Measurements from ENCODE around the gene APOL3. TPM values are rescaled to one million over a fixed set of nuclear protein-coding genes. Genes with fewer than 3 reads are reported as not detected.
"Not testable (repeated sequence)": the region's sequence is repeated elsewhere in the genome, so short reads cannot be mapped to it uniquely, and the experiment has no call there.

Gene APOL3
- total RNA-seq, 1 donor from 2014 or later: 2.3 TPM

GRCh38 chr22:36103891-36104290, 56.7 kb downstream of the APOL3 start:
- no peaks in the 10 kb centered on the region for H3K27me3 ChIP-seq (ENCODE audit: insufficient read depth, low read length)

GRCh38 chr22:36102995-36103394, 57.6 kb downstream of the APOL3 start:
- FAIRE-seq (no peak), DNase-seq (ENCODE audit: low read depth) (no peak)
- H3K9me3 Mint-ChIP-seq (ENCODE audit: unreplicated experiment): no peaks in the 10 kb centered on the region
- H3K27me3 ChIP-seq (ENCODE audit: insufficient read depth, low read length): no peaks in the 10 kb centered on the region
- no peaks in the 10 kb centered on the region for H3K79me2 ChIP-seq (ENCODE audit: insufficient read depth, low read length)
- H2AFZ ChIP-seq (ENCODE audit: low read depth, low read length): no peak overlapping the region
- H3K4me2 ChIP-seq (ENCODE audit: low read length): no peak overlapping the region
- TF ChIP-seq EZH2 (IDR thresholded peaks at IDR 0.05; ENCODE audit: insufficient read depth, low read length) (no peak), CTCF (IDR thresholded peaks at IDR 0.05; ENCODE audit: insufficient read depth, low read depth, low read length) (no peak)
- H3K27ac Mint-ChIP-seq (ENCODE audit: unreplicated experiment): no peak overlapping the region
- no peaks in the 10 kb centered on the region for H4K20me1 ChIP-seq (ENCODE audit: insufficient read depth, low read length)
- H3K36me3 ChIP-seq (ENCODE audit: insufficient read depth, low read length): no peaks in the 10 kb centered on the region
- no peaks in the 10 kb centered on the region for H3K36me3 Mint-ChIP-seq (ENCODE audit: low read depth, unreplicated experiment)
- H3K9me3 ChIP-seq (ENCODE audit: insufficient read depth, low read depth, low read length): no peaks in the 10 kb centered on the region
- no peak overlapping the region for H3K4me3 Mint-ChIP-seq (ENCODE audit: unreplicated experiment)
- no peaks in the 10 kb centered on the region for H3K4me1 ChIP-seq (ENCODE audit: insufficient read depth, low read length)
- H3K4me3 ChIP-seq (ENCODE audit: insufficient read depth, low read depth, low read length): no peak overlapping the region
- no peak overlapping the region for H3K9ac ChIP-seq (ENCODE audit: low read length)
- H3K4me1 Mint-ChIP-seq (ENCODE audit: low read depth, unreplicated experiment): no peaks in the 10 kb centered on the region
- no peak overlapping the region for H3K27ac ChIP-seq (ENCODE audit: low read depth, low read length)
- peaks cover 11% of the 10 kb centered on the region for H3K27me3 Mint-ChIP-seq (ENCODE audit: low read depth, unreplicated experiment)

More at GRCh38 chr22:36103891-36104290, 56.7 kb downstream of the APOL3 start:
- no peaks in the 10 kb centered on the region for H3K4me1 Mint-ChIP-seq (ENCODE audit: low read depth, unreplicated experiment)
- no peak for FAIRE-seq
- no peaks in the 10 kb centered on the region for H3K9me3 Mint-ChIP-seq (ENCODE audit: unreplicated experiment)
- peaks cover 11% of the 10 kb centered on the region for H3K27me3 Mint-ChIP-seq (ENCODE audit: low read depth, unreplicated experiment)
- TF ChIP-seq CTCF (IDR thresholded peaks at IDR 0.05; ENCODE audit: insufficient read depth, low read depth, low read length) (no peak), EZH2 (IDR thresholded peaks at IDR 0.05; ENCODE audit: insufficient read depth, low read length) (no peak)
- H3K36me3 Mint-ChIP-seq (ENCODE audit: low read depth, unreplicated experiment): no peaks in the 10 kb centered on the region
- H3K79me2 ChIP-seq (ENCODE audit: insufficient read depth, low read length): no peaks in the 10 kb centered on the region
- H2AFZ ChIP-seq (ENCODE audit: low read depth, low read length): no peak overlapping the region
- H3K4me3 ChIP-seq (ENCODE audit: insufficient read depth, low read depth, low read length): no peak overlapping the region
- H3K36me3 ChIP-seq (ENCODE audit: insufficient read depth, low read length): no peaks in the 10 kb centered on the region
- H3K27ac ChIP-seq (ENCODE audit: low read depth, low read length): no peak overlapping the region
- no peaks in the 10 kb centered on the region for H3K9me3 ChIP-seq (ENCODE audit: insufficient read depth, low read depth, low read length)
- H3K4me2 ChIP-seq (ENCODE audit: low read length): no peak overlapping the region
- no peak overlapping the region for H3K4me3 Mint-ChIP-seq (ENCODE audit: unreplicated experiment)
- no peak for DNase-seq (ENCODE audit: low read depth)
- no peak overlapping the region for H3K9ac ChIP-seq (ENCODE audit: low read length)
- H3K4me1 ChIP-seq (ENCODE audit: insufficient read depth, low read length): no peaks in the 10 kb centered on the region
- H4K20me1 ChIP-seq (ENCODE audit: insufficient read depth, low read length): no peaks in the 10 kb centered on the region
- no peak overlapping the region for H3K27ac Mint-ChIP-seq (ENCODE audit: unreplicated experiment)

GRCh38 chr22:36101756-36102155, 58.8 kb downstream of the APOL3 start:
- no peak overlapping the region for H3K4me3 ChIP-seq (ENCODE audit: insufficient read depth, low read depth, low read length)
- no peak for TF ChIP-seq CTCF (IDR thresholded peaks at IDR 0.05; ENCODE audit: insufficient read depth, low read depth, low read length)
- no peak for TF ChIP-seq EZH2 (IDR thresholded peaks at IDR 0.05; ENCODE audit: insufficient read depth, low read length)
- H3K4me2 ChIP-seq (ENCODE audit: low read length): no peak overlapping the region
- Mint-ChIP-seq H3K4me1 (ENCODE audit: low read depth, unreplicated experiment) (no peaks in the 10 kb centered on the region), H3K27me3 (ENCODE audit: low read depth, unreplicated experiment) (peaks cover 9% of the 10 kb centered on the region), H3K36me3 (ENCODE audit: low read depth, unreplicated experiment) (no peaks in the 10 kb centered on the region), H3K4me3 (ENCODE audit: unreplicated experiment) (no peak overlapping the region), H3K27ac (ENCODE audit: unreplicated experiment) (no peak overlapping the region), H3K9me3 (ENCODE audit: unreplicated experiment) (no peaks in the 10 kb centered on the region)
- H2AFZ ChIP-seq (ENCODE audit: low read depth, low read length): no peak overlapping the region
- no peak for FAIRE-seq
- no peak overlapping the region for H3K9ac ChIP-seq (ENCODE audit: low read length)
- no peaks in the 10 kb centered on the region for H3K9me3 ChIP-seq (ENCODE audit: insufficient read depth, low read depth, low read length)
- H4K20me1 ChIP-seq (ENCODE audit: insufficient read depth, low read length): no peaks in the 10 kb centered on the region
- no peaks in the 10 kb centered on the region for H3K27me3 ChIP-seq (ENCODE audit: insufficient read depth, low read length)
- H3K36me3 ChIP-seq (ENCODE audit: insufficient read depth, low read length): no peaks in the 10 kb centered on the region
- no peaks in the 10 kb centered on the region for H3K4me1 ChIP-seq (ENCODE audit: insufficient read depth, low read length)
- no peak overlapping the region for H3K27ac ChIP-seq (ENCODE audit: low read depth, low read length)
- no peaks in the 10 kb centered on the region for H3K79me2 ChIP-seq (ENCODE audit: insufficient read depth, low read length)
- no peak for DNase-seq (ENCODE audit: low read depth)

GRCh38 chr22:36100908-36101307, 59.6 kb downstream of the APOL3 start:
- not testable (repeated sequence) for H3K4me3 Mint-ChIP-seq (ENCODE audit: unreplicated experiment); H3K9me3 Mint-ChIP-seq (ENCODE audit: unreplicated experiment); DNase-seq (ENCODE audit: low read depth); H4K20me1 ChIP-seq (ENCODE audit: insufficient read depth, low read length); H3K36me3 ChIP-seq (ENCODE audit: insufficient read depth, low read length); H3K4me3 ChIP-seq (ENCODE audit: insufficient read depth, low read depth, low read length); H3K9ac ChIP-seq (ENCODE audit: low read length); H3K4me2 ChIP-seq (ENCODE audit: low read length); H3K79me2 ChIP-seq (ENCODE audit: insufficient read depth, low read length); H3K27me3 ChIP-seq (ENCODE audit: insufficient read depth, low read length); H3K9me3 ChIP-seq (ENCODE audit: insufficient read depth, low read depth, low read length); H3K4me1 ChIP-seq (ENCODE audit: insufficient read depth, low read length); FAIRE-seq; H3K27ac ChIP-seq (ENCODE audit: low read depth, low read length); H3K4me1 Mint-ChIP-seq (ENCODE audit: low read depth, unreplicated experiment); H3K27ac Mint-ChIP-seq (ENCODE audit: unreplicated experiment); H2AFZ ChIP-seq (ENCODE audit: low read depth, low read length); H3K36me3 Mint-ChIP-seq (ENCODE audit: low read depth, unreplicated experiment); H3K27me3 Mint-ChIP-seq (ENCODE audit: low read depth, unreplicated experiment)
